GM19023 (cell line): ENCODE data around the gene SPACA7.

Experiments
- ATAC-seq: cut with Tn5 transposase; IDR thresholded peaks from one replicate; pipeline ENCODE4 v1.9.1; 2021; ENCODE audit warnings: mild to moderate bottlenecking, moderate library complexity; ENCODE audit not compliant: unreplicated experiment

The SPACA7 gene

GRCh38 chr13:112376050-112376681 lies at the start of gene SPACA7:
TSS of gene SPACA7 (plus strand) at chr13:112376355. CDS start at chr13:112376386, 31 bp downstream.
- ATAC-seq = no peak

- no peak for ATAC-seq
Measured at GRCh38 chr13:112326821-112327370, 49.3 kb upstream of the SPACA7 start.

- no peak for ATAC-seq
Measured at GRCh38 chr13:112328936-112329335, 47.2 kb upstream of the SPACA7 start.

- no peak for ATAC-seq
Measured at GRCh38 chr13:112329376-112329775, 46.8 kb upstream of the SPACA7 start.

- no peak for ATAC-seq
Measured at GRCh38 chr13:112330066-112330465, 46.1 kb upstream of the SPACA7 start.

GRCh38 chr13:112330479-112331381 lies 45.4 kb upstream of the SPACA7 start:
- ATAC-seq = no peak

GRCh38 chr13:112331675-112332074 lies 44.5 kb upstream of the SPACA7 start:
- no peak for ATAC-seq

- ATAC-seq = no peak
Measured at GRCh38 chr13:112332727-112333126, 43.4 kb upstream of the SPACA7 start.

- no peak for ATAC-seq
Measured at GRCh38 chr13:112333756-112334543, 42.2 kb upstream of the SPACA7 start.

GRCh38 chr13:112335135-112335534 lies 41.0 kb upstream of the SPACA7 start:
- ATAC-seq = no peak

- ATAC-seq = no peak
Measured at GRCh38 chr13:112341446-112341845, 34.7 kb upstream of the SPACA7 start.

- ATAC-seq = no peak
Measured at GRCh38 chr13:112341976-112342735, 34.0 kb upstream of the SPACA7 start.

- no peak for ATAC-seq
Measured at GRCh38 chr13:112342841-112343361, 33.3 kb upstream of the SPACA7 start.

- no peak for ATAC-seq
Measured at GRCh38 chr13:112343591-112343990, 32.6 kb upstream of the SPACA7 start.

GRCh38 chr13:112345826-112346172 lies 30.4 kb upstream of the SPACA7 start:
- ATAC-seq = no peak

GRCh38 chr13:112346173-112346898 lies 29.8 kb upstream of the SPACA7 start:
- no peak for ATAC-seq

GRCh38 chr13:112346899-112347229 lies 29.3 kb upstream of the SPACA7 start:
- ATAC-seq = no peak

- ATAC-seq = no peak
Measured at GRCh38 chr13:112347986-112348385, 28.2 kb upstream of the SPACA7 start.

GRCh38 chr13:112348642-112349345 lies 27.4 kb upstream of the SPACA7 start:
- no peak for ATAC-seq
